H9 (cell line): ENCODE data around the gene APOB. TPM values are rescaled to one million over a fixed set of nuclear protein-coding genes. Genes with fewer than 3 reads are reported as not detected.

Experiments used
- DNase-seq: peaks from one replicate; pipeline ENCODE4 v3.0.0-alpha.2; 2017
- H2AFZ ChIP-seq: one replicate; pipeline ENCODE4 v1.6.1; 2013; ENCODE audit warnings: mild to moderate bottlenecking, low read length, control low read depth, moderate library complexity
- H2AK5ac ChIP-seq: 2 replicates; pipeline ENCODE4 v1.6.1; 2013; ENCODE audit warnings: low read length, control low read depth, mixed read lengths; ENCODE audit not compliant: insufficient read length
- H2BK120ac ChIP-seq: one replicate; pipeline ENCODE4 v1.6.1; 2013; ENCODE audit warnings: low read depth, mild to moderate bottlenecking, low read length, control low read depth, inconsistent platforms; ENCODE audit not compliant: poor library complexity, severe bottlenecking
- H2BK12ac ChIP-seq: 2 replicates; pipeline ENCODE4 v1.6.1; 2013; ENCODE audit warnings: low read length, control low read depth, mixed read lengths, low read depth; ENCODE audit not compliant: insufficient read length
- H2BK15ac ChIP-seq: 2 replicates; pipeline ENCODE4 v1.6.1; 2013; ENCODE audit warnings: low read depth, low read length, control low read depth
- H2BK20ac ChIP-seq: one replicate; pipeline ENCODE4 v1.6.1; 2013; ENCODE audit warnings: low read depth, mild to moderate bottlenecking, low read length, control low read depth, inconsistent platforms; ENCODE audit not compliant: poor library complexity, severe bottlenecking
- H2BK5ac ChIP-seq: 2 replicates; pipeline ENCODE4 v1.6.1; 2013; ENCODE audit warnings: low read length, control low read depth, mixed read lengths; ENCODE audit not compliant: insufficient read length
- H3K14ac ChIP-seq: 2 replicates; pipeline ENCODE4 v1.6.1; 2013; ENCODE audit warnings: low read length, control low read depth; ENCODE audit not compliant: insufficient read depth
- H3K18ac ChIP-seq: 2 replicates; pipeline ENCODE4 v1.6.1; 2013; ENCODE audit warnings: low read depth, mild to moderate bottlenecking, mixed read lengths, low read length, control low read depth; ENCODE audit not compliant: insufficient read length
- H3K23ac ChIP-seq: 2 replicates; pipeline ENCODE4 v1.6.1; 2013; ENCODE audit warnings: low read length, control low read depth, mixed read lengths, low read depth; ENCODE audit not compliant: insufficient read length
- H3K23me2 ChIP-seq: 2 replicates; pipeline ENCODE4 v1.6.1; 2013; ENCODE audit warnings: low read depth, mild to moderate bottlenecking, mixed read lengths, low read length, control low read depth; ENCODE audit not compliant: insufficient read length, poor library complexity, severe bottlenecking
- H3K27ac ChIP-seq: 2 replicates; pipeline ENCODE4 v1.5.1; 2013; ENCODE audit warnings: low read length, control low read depth, mixed read lengths, low read depth; ENCODE audit not compliant: insufficient read length
- H3K27me3 ChIP-seq: 2 replicates; pipeline ENCODE4 v1.6.1; 2013; ENCODE audit warnings: low read length, control low read depth, inconsistent platforms; ENCODE audit not compliant: insufficient read depth
- H3K4ac ChIP-seq: 2 replicates; pipeline ENCODE4 v1.6.1; 2013; ENCODE audit warnings: low read depth, mild to moderate bottlenecking, control low read depth, inconsistent platforms, low read length, moderate library complexity
- H3K4me1 ChIP-seq: 2 replicates; pipeline ENCODE4 v1.6.1; 2013; ENCODE audit warnings: low read length, control low read depth, inconsistent platforms; ENCODE audit not compliant: insufficient read depth
- H3K4me2 ChIP-seq: 2 replicates; pipeline ENCODE4 v1.6.1; 2013; ENCODE audit warnings: low read length, control low read depth, mixed read lengths; ENCODE audit not compliant: insufficient read length, insufficient read depth
- H3K56ac ChIP-seq: 2 replicates; pipeline ENCODE4 v1.6.1; 2013; ENCODE audit warnings: low read depth, mild to moderate bottlenecking, mixed read lengths, low read length, control low read depth; ENCODE audit not compliant: insufficient read length
- H3K79me1 ChIP-seq: 2 replicates; pipeline ENCODE4 v1.6.1; 2013; ENCODE audit warnings: low read depth, mild to moderate bottlenecking, moderate library complexity, low read length, control low read depth, inconsistent platforms; ENCODE audit not compliant: insufficient read depth, poor library complexity, severe bottlenecking
- H3K79me2 ChIP-seq: 2 replicates; pipeline ENCODE4 v1.6.1; 2013; ENCODE audit warnings: low read length, control low read depth, inconsistent platforms; ENCODE audit not compliant: insufficient read depth
- H3K9ac ChIP-seq: 2 replicates; pipeline ENCODE4 v1.6.1; 2013; ENCODE audit warnings: low read length, control low read depth, mixed read lengths; ENCODE audit not compliant: insufficient read length; ENCODE audit errors: extremely low read depth
- H3K9me3 ChIP-seq: one replicate; pipeline ENCODE4 v1.6.1; 2013; ENCODE audit warnings: low read depth, low read length, inconsistent platforms; ENCODE audit not compliant: control insufficient read depth
- H3T11ph ChIP-seq: one replicate; pipeline ENCODE4 v1.6.1; 2013; ENCODE audit warnings: mild to moderate bottlenecking, low read length, control low read depth, inconsistent platforms
- H4K20me1 ChIP-seq: one replicate; pipeline ENCODE4 v1.6.1; 2013; ENCODE audit not compliant: control insufficient read depth, insufficient read length, insufficient read depth
- H4K5ac ChIP-seq: 2 replicates; pipeline ENCODE4 v1.6.1; 2013; ENCODE audit warnings: low read depth, mild to moderate bottlenecking, mixed read lengths, low read length, control low read depth; ENCODE audit not compliant: insufficient read length
- H4K8ac ChIP-seq: replicated peaks from 2 replicates; pipeline ENCODE4 v1.6.1; 2013; ENCODE audit warnings: low read length, control low read depth, mixed read lengths, low read depth; ENCODE audit not compliant: insufficient read length
- H4K91ac ChIP-seq: 2 replicates; pipeline ENCODE4 v1.6.1; 2013; ENCODE audit warnings: low read depth, mild to moderate bottlenecking, moderate library complexity, mixed read lengths, low read length, control low read depth; ENCODE audit not compliant: insufficient read length
- H3K27ac Mint-ChIP-seq, 3 experiments: 2 replicates in 2 of 3; 3 replicates in 1 of 3; pipeline ENCODE4 v1.8.0; 2020 to 2021; ENCODE audit warnings: mixed read lengths in 3 of 3, mild to moderate bottlenecking in 1 of 3, moderate library complexity in 1 of 3
- H3K27me3 Mint-ChIP-seq: 2 replicates; pipeline ENCODE4 v1.8.0; 2021; ENCODE audit warnings: low read depth, mild to moderate bottlenecking, moderate library complexity, mixed read lengths
- H3K36me3 Mint-ChIP-seq, 3 experiments: 2 replicates in 2 of 3; 3 replicates in 1 of 3; pipeline ENCODE4 v1.8.0; 2020 to 2021; ENCODE audit warnings: low read depth in 3 of 3, mixed read lengths in 3 of 3; ENCODE audit not compliant: insufficient read depth in 1 of 3
- H3K4me1 Mint-ChIP-seq, 2 experiments: 2 replicates each; pipeline ENCODE4 v1.8.0; 2020; ENCODE audit warnings: mixed read lengths in 2 of 2
- H3K4me3 Mint-ChIP-seq, 2 experiments: 2 replicates in 1 of 2; 3 replicates in 1 of 2; pipeline ENCODE4 v1.8.0; 2020 to 2021; ENCODE audit warnings: mild to moderate bottlenecking in 2 of 2, mixed read lengths in 2 of 2, moderate library complexity in 1 of 2
- H3K9me3 Mint-ChIP-seq, 2 experiments: 2 replicates in 1 of 2; 3 replicates in 1 of 2; pipeline ENCODE4 v1.8.0; 2020; ENCODE audit warnings: mild to moderate bottlenecking in 2 of 2, mixed read lengths in 2 of 2, moderate library complexity in 1 of 2
- WGBS: extraction: QIAGEN DNeasy Blood & Tissue Kit; methylation state at CpG from one replicate; pipeline ENCODE4 v1.1.7; 2013; ENCODE audit warnings: missing lambda C conversion rate, low lambda C conversion rate, mixed read lengths; ENCODE audit not compliant: insufficient read length; ENCODE audit errors: extremely low coverage; 5-methylcytosine and 5-hydroxymethylcytosine counted together
- total RNA-seq: library from RNA; stranded (reverse); gene quantifications from 2 replicates; pipeline ENCODE4 v1.2.1, GENCODE V29; 2021
- TF ChIP-seq, protein P1 (sequence below): fragments of 200-600 bp; sonication (generic); conservative IDR thresholded peaks from 3 replicates; pipeline ENCODE4 v1.8.0; 2021; ENCODE audit warnings: antibody characterized with exemption, mild to moderate bottlenecking

APOB gene
- total RNA-seq, 1 experiment from 2014 or later: 0.26 TPM

DNA sequence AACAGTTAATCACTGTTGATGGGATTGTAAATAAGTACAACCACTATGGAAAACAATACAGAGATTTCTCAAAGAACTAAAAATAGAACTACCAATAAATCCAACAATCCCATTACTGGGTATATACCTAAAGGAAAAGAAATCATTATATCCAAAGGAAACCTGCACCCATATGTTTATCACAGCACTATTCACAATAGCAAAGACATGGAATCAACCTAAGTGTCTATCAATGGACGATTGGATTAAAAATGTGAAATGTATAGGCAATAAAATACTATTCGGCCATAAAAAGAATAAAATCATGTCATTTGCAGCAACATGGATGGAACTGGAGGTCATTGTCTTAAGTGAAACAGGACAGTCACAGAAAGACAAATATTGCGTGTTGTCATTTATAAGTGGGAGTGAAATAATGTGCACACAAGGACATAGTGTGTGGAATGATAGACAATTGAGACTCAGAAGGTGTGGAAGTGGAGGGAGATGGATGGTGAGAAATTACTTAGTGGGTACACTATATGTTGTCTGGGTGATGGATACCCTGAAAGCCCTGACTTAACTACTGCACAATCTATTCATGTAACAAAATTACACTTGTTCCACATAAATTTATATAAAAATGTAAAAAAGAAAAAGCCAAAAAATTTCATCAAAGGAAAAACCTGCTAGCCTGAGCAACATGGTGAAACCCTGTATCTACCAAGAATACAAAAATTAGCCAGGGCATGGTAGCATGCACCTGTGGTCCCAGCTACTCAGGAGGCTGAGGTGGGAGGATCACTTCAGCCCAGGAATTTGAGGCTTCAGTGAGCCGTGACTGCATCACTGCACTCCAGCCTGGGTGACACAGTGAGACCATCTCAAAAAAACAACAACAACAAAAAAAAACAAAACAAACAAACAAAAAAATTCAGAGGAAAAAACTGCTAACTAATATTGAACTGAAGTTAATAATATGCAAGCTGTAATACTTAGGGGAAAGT, 12.6 kb downstream of the APOB start:
- no peak overlapping the region for H3K27ac ChIP-seq
- no peak overlapping the region for H2BK12ac ChIP-seq
- no peaks in the 10 kb centered on the region for H3K4me1 Mint-ChIP-seq
- no peak overlapping the region for H3K4me3 Mint-ChIP-seq
- H3K4me2 ChIP-seq: no peak overlapping the region
- H3K27me3 Mint-ChIP-seq: peaks cover 6% of the 10 kb centered on the region
- H2BK15ac ChIP-seq: no peak overlapping the region
- no peak overlapping the region for H2AFZ ChIP-seq
- H2BK5ac ChIP-seq: no peak overlapping the region
- H2BK20ac ChIP-seq: no peak overlapping the region
- H2AK5ac ChIP-seq: no peak overlapping the region
- H3K27me3 ChIP-seq: no peaks in the 10 kb centered on the region
- H4K91ac ChIP-seq: no peak overlapping the region
- no peak overlapping the region for H3K23ac ChIP-seq
- H4K20me1 ChIP-seq: no peaks in the 10 kb centered on the region
- H3K79me1 ChIP-seq: no peaks in the 10 kb centered on the region
- no peak overlapping the region for H2BK120ac ChIP-seq
- no peaks in the 10 kb centered on the region for H3K79me2 ChIP-seq
- H3K18ac ChIP-seq: no peak overlapping the region
- no peak overlapping the region for H4K5ac ChIP-seq
- WGBS: no CpG with 5 or more reads among the region's 4 CpGs
- no peaks in the 10 kb centered on the region for H3K23me2 ChIP-seq
- no peak overlapping the region for H3K14ac ChIP-seq
- H3K4ac ChIP-seq: no peak overlapping the region
- DNase-seq: no peak
- H3K36me3 Mint-ChIP-seq: no peaks in the 10 kb centered on the region
- no peak overlapping the region for H4K8ac ChIP-seq
- H3K9me3 ChIP-seq: no peaks in the 10 kb centered on the region
- TF ChIP-seq, protein P1, sequence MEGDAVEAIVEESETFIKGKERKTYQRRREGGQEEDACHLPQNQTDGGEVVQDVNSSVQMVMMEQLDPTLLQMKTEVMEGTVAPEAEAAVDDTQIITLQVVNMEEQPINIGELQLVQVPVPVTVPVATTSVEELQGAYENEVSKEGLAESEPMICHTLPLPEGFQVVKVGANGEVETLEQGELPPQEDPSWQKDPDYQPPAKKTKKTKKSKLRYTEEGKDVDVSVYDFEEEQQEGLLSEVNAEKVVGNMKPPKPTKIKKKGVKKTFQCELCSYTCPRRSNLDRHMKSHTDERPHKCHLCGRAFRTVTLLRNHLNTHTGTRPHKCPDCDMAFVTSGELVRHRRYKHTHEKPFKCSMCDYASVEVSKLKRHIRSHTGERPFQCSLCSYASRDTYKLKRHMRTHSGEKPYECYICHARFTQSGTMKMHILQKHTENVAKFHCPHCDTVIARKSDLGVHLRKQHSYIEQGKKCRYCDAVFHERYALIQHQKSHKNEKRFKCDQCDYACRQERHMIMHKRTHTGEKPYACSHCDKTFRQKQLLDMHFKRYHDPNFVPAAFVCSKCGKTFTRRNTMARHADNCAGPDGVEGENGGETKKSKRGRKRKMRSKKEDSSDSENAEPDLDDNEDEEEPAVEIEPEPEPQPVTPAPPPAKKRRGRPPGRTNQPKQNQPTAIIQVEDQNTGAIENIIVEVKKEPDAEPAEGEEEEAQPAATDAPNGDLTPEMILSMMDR: no peak
- H3K9ac ChIP-seq: no peak overlapping the region
- H3K56ac ChIP-seq: no peak overlapping the region
- H3K27ac Mint-ChIP-seq: no peak overlapping the region
- no peak overlapping the region for H3T11ph ChIP-seq
- no peaks in the 10 kb centered on the region; a peak in 1 of 5 replicates for H3K9me3 Mint-ChIP-seq
- no peaks in the 10 kb centered on the region for H3K4me1 ChIP-seq
